K562 (cell line): Measurements from ENCODE around the gene GPRC5A. TPM values are rescaled to one million over a fixed set of nuclear protein-coding genes. Genes with fewer than 3 reads are reported as not detected.

Experiments used
- ATAC-seq: fragments of 200-7000 bp; cut with Tn5 transposase; 3 replicates; pipeline ENCODE4 v1.9.1; 2020; ENCODE audit warnings: moderate library complexity
- BruUV-seq: library from RNA; stranded (reverse); fragments of 400-500 nt; replicated peaks from 2 replicates; lab custom pipeline; 2021; lab: Mats Ljungman, UMichigan
- CTCF ChIA-PET: fragments of 300-600 bp; formaldehyde crosslinking; extraction: SDS; loops from one replicate; lab custom pipeline; 2021; ENCODE audit warnings: low intra/inter-chr PET ratio; lab: Yijun Ruan, JAX
- POLR2A ChIA-PET: fragments of 300-600, 350-650 bp; sonication (Branson Sonifier 250); formaldehyde crosslinking; extraction: SDS; loops from one replicate; lab custom pipeline; 2021; ENCODE audit warnings: antibody characterized with exemption, inconsistent platforms; lab: Yijun Ruan, JAX
- DNase-seq, 4 experiments: peaks; one replicate each; pipeline versions ENCODE4 v3.0.0 to v3.0.0-alpha.2; 2011 to 2018; ENCODE audit warnings: low spot score in 3 of 4, mixed read lengths in 3 of 4; ENCODE audit errors: extremely low read depth in 1 of 4
- FAIRE-seq: peaks from 2 replicates; lab custom pipeline; 2011; peaks lifted over from hg19 to GRCh38; lab: Jason Lieb, UNC
- H2AFZ ChIP-seq: 2 replicates; pipeline ENCODE4 v1.6.0; 2011; ENCODE audit warnings: low read depth, low read length, control low read depth, inconsistent platforms
- H3K27ac ChIP-seq: fragments of 200-600 bp; 3 replicates; pipeline ENCODE4 v1.8.0; 2011; ENCODE audit warnings: low read depth, mild to moderate bottlenecking, control low read depth, inconsistent platforms, low read length, moderate library complexity, mixed read lengths; ENCODE audit errors: extremely low read depth
- H3K27me3 ChIP-seq, 2 experiments: fragments of 300-600 bp in 1 of 2; 2 replicates in 1 of 2; 3 replicates in 1 of 2; pipeline versions ENCODE4 v1.6.0 to v1.8.0; 2011; ENCODE audit warnings: inconsistent platforms in 2 of 2, low read length in 2 of 2, mild to moderate bottlenecking in 1 of 2, mixed read lengths in 1 of 2, moderate library complexity in 1 of 2; ENCODE audit not compliant: control insufficient read depth in 2 of 2, insufficient read depth in 2 of 2
- H3K36me3 ChIP-seq: fragments of 300-600 bp; 3 replicates; pipeline ENCODE4 v1.8.0; 2011; ENCODE audit warnings: mild to moderate bottlenecking, low read length, inconsistent platforms; ENCODE audit not compliant: control insufficient read depth, insufficient read depth
- H3K4me1 ChIP-seq, 2 experiments: fragments of 200-600 bp in 1 of 2; replicated peaks in 1 of 2; 2 replicates in 1 of 2; 3 replicates in 1 of 2; pipeline versions ENCODE4 v1.5.1 to v1.8.0; 2011; ENCODE audit warnings: inconsistent platforms in 2 of 2, low read length in 2 of 2, mild to moderate bottlenecking in 1 of 2, mixed read lengths in 1 of 2, moderate library complexity in 1 of 2; ENCODE audit not compliant: control insufficient read depth in 2 of 2, insufficient read depth in 2 of 2
- H3K4me2 ChIP-seq: 2 replicates; pipeline ENCODE4 v1.6.1; 2011; ENCODE audit warnings: low read length, control low read depth, inconsistent platforms, mixed read lengths; ENCODE audit not compliant: insufficient read depth
- H3K4me3 ChIP-seq: fragments of 200-600 bp; sonication (generic), shearing (Covaris generic); 2 replicates; pipeline ENCODE4 v1.5.1; 2016; ENCODE audit warnings: control low read depth, inconsistent platforms
- H3K79me2 ChIP-seq: fragments of 200-600 bp; 3 replicates; pipeline ENCODE4 v1.8.0; 2011; ENCODE audit warnings: low read length, inconsistent platforms; ENCODE audit not compliant: control insufficient read depth, insufficient read depth
- H3K9ac ChIP-seq, 2 experiments: 2 replicates each; pipeline versions ENCODE4 v1.6.0 to v1.6.1; 2011; ENCODE audit warnings: low read depth in 2 of 2, low read length in 2 of 2, control low read depth in 1 of 2, inconsistent platforms in 1 of 2, mild to moderate bottlenecking in 1 of 2, mixed read lengths in 1 of 2; ENCODE audit not compliant: insufficient read depth in 1 of 2
- H3K9me1 ChIP-seq: one replicate; pipeline ENCODE4 v1.6.0; 2011; ENCODE audit warnings: inconsistent platforms, mild to moderate bottlenecking, low read length, moderate library complexity; ENCODE audit not compliant: control insufficient read depth, insufficient read depth
- H3K9me3 ChIP-seq: replicated peaks from 2 replicates; pipeline ENCODE4 v1.5.1; 2011; ENCODE audit warnings: low read depth, low read length, inconsistent platforms; ENCODE audit not compliant: control insufficient read depth, insufficient read depth
- H4K20me1 ChIP-seq: replicated peaks from 2 replicates; pipeline ENCODE4 v1.6.1; 2011; ENCODE audit warnings: low read length, inconsistent platforms, mixed read lengths; ENCODE audit not compliant: control insufficient read depth, insufficient read depth
- CHCHD3 ChIP-seq: fragments of 250-450 bp; sonication (Bioruptor Pico); IDR thresholded peaks from 2 replicates; pipeline ENCODE4 v2.1.2; 2022; ENCODE audit warnings: mild to moderate bottlenecking
- ETV1 ChIP-seq: fragments of 450-650 bp; conservative IDR thresholded peaks from 2 replicates; pipeline ENCODE4 v1.6.1; 2016; ENCODE audit warnings: missing genetic modification characterization, control low read depth, low read depth, missing compliant biosample characterization
- FOXJ2 ChIP-seq: fragments of 200-800 bp; sonication (Bioruptor generic); IDR thresholded peaks from 2 replicates; pipeline ENCODE4 v1.6.1; 2016; ENCODE audit warnings: missing genetic modification characterization, missing compliant biosample characterization
- GTF2E2 ChIP-seq: fragments of 200-800 bp; sonication (Bioruptor generic); IDR thresholded peaks from 2 replicates; pipeline ENCODE4 v1.6.1; 2016; ENCODE audit warnings: missing genetic modification characterization, missing compliant biosample characterization
- HMGN3 ChIP-seq: IDR thresholded peaks from 2 replicates; pipeline ENCODE4 v1.6.1; 2011; ENCODE audit warnings: borderline replicate concordance, low read depth, mild to moderate bottlenecking, mixed read lengths, low read length; ENCODE audit not compliant: insufficient read length; ENCODE audit errors: extremely low read depth
- SAFB2 ChIP-seq: fragments of 200-400 bp; formaldehyde crosslinking; IDR thresholded peaks from 2 replicates; pipeline ENCODE4 v1.6.1; 2018; ENCODE audit warnings: borderline replicate concordance, low read length, low read depth, moderate library complexity; ENCODE audit not compliant: severe bottlenecking
- ZBTB17 ChIP-seq: fragments of 450-650 bp; formaldehyde crosslinking; IDR thresholded peaks from 2 replicates; pipeline ENCODE4 v1.4.0; 2020; ENCODE audit warnings: mild to moderate bottlenecking
- ZC3H8 ChIP-seq: fragments of 450-650 bp; IDR thresholded peaks from 2 replicates; pipeline ENCODE4 v1.6.1; 2017
- ZNF232 ChIP-seq: sonication (generic); formaldehyde crosslinking; IDR thresholded peaks from 2 replicates; pipeline ENCODE4 v1.8.0; 2022; ENCODE audit warnings: mild to moderate bottlenecking, missing genetic modification reagents
- ZSCAN29 ChIP-seq: fragments of 450-650 bp; IDR thresholded peaks from 2 replicates; pipeline ENCODE4 v1.6.1; 2017
- WGBS: fragments of 100-300 bp; shearing (Covaris generic); methylation state at CpG from one replicate; pipeline ENCODE4 v1.1.6; 2016; ENCODE audit warnings: low coverage, mixed read lengths; ENCODE audit not compliant: insufficient coverage; ENCODE audit errors: missing lambda C conversion rate; 5-methylcytosine and 5-hydroxymethylcytosine counted together
- in situ Hi-C: fragments of 300-500 bp; cut with MboI; formaldehyde crosslinking; loops from 4 replicates; pipeline ENCODE4 v1.15.0; 2018; ENCODE audit warnings: inconsistent platforms, mixed read lengths
- intact Hi-C: fragments of 100-400 bp; cut with micrococcal nuclease; formaldehyde crosslinking; loops from 2 replicates; pipeline ENCODE4 v1.14.2; 2022
- polyA plus RNA-seq, 8 experiments: library from polyadenylated mRNA; depleted of rRNA in 4 of 8; stranded (reverse) in 5 of 8; unstranded in 3 of 8; fragments of >200 nt; fragmentation: Nextera tagmentation in 2 of 8; fragmentation: Illumina TruSeq in 1 of 8; extraction: Ambion mirVana in 2 of 8; extraction: Trizol in 1 of 8; gene quantifications; 2 replicates each; pipeline versions ENCODE4 v1.2.1 to v1.2.3, GENCODE V29; 2011 to 2014; ENCODE audit warnings: inconsistent platforms in 1 of 8, missing spikeins in 1 of 8
- total RNA-seq, 7 experiments: library from RNA; depleted of rRNA in 6 of 7; stranded (reverse); fragments of >200 nt in 6 of 7; fragmentation: Illumina TruSeq in 2 of 7; extraction: Trizol in 2 of 7; gene quantifications; 2 replicates each; pipeline versions ENCODE4 v1.2.1 to v1.2.3, GENCODE V29; 2011 to 2021; ENCODE audit warnings: low replicate concordance in 1 of 7
- TF ChIP-seq, protein P1 (sequence below): fragments of 250-450 bp; sonication (Bioruptor Pico); IDR thresholded peaks from 2 replicates; pipeline ENCODE4 v1.9.0; 2021; ENCODE audit warnings: mild to moderate bottlenecking, inconsistent platforms
- TF ChIP-seq, protein P2 (sequence below): fragments of 250-450 bp; sonication (Bioruptor Pico); IDR thresholded peaks from 2 replicates; pipeline ENCODE4 v1.8.0; 2021; ENCODE audit warnings: moderate library complexity, mild to moderate bottlenecking, inconsistent platforms
- TF ChIP-seq, protein P3 (sequence below): fragments of 250-450 bp; sonication (Bioruptor Pico); IDR thresholded peaks from 2 replicates; pipeline ENCODE4 v1.4.0; 2020; ENCODE audit warnings: borderline replicate concordance
- TF ChIP-seq, protein P4 (sequence below): fragments of 250-450 bp; sonication (Bioruptor Pico); IDR thresholded peaks from 2 replicates; pipeline ENCODE4 v1.5.0; 2020; ENCODE audit warnings: mild to moderate bottlenecking
- TF ChIP-seq, protein P5 (sequence below): sonication (generic); formaldehyde crosslinking; IDR thresholded peaks from 2 replicates; pipeline ENCODE4 v1.8.0; 2022; ENCODE audit warnings: mild to moderate bottlenecking, missing genetic modification reagents, borderline replicate concordance

The GPRC5A gene
- total and polyA plus RNA-seq, 9 of the 15 experiments (the other 6 are each of a cell fraction or from before 2014, with no cell fraction given) = 0.01 to 0.64 (median 0.08) TPM; not detected in 6

DNA sequence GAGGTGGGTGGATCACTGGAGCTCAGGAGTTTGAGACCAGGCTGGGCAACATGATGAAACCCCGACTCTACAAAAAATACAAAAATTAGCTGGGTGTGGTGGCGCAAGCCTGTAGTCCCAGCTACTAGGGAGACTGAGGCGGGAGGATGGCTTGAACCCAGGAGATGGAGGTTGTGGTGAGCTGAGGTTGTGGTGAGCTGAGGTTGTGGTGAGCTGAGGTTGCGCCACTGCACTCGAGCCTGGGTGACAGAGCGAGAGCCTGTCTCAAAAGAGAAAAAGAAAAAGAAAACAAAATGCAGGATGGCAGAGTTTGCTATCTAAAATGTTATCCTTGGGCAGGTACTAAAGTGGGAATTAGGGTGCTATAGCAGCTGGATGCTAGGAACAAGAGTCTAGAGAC is 10.8 kb upstream of the GPRC5A start:
- H3K9ac ChIP-seq = no peak overlapping the region
- WGBS = no CpG with 5 or more reads among the region's 6 CpGs
- no peaks in the 10 kb centered on the region for H3K9me3 ChIP-seq
- no peak for FAIRE-seq
- H3K9me1 ChIP-seq = no peaks in the 10 kb centered on the region
- DNase-seq = no peak
- H4K20me1 ChIP-seq = no peaks in the 10 kb centered on the region
- TF ChIP-seq, protein P1, sequence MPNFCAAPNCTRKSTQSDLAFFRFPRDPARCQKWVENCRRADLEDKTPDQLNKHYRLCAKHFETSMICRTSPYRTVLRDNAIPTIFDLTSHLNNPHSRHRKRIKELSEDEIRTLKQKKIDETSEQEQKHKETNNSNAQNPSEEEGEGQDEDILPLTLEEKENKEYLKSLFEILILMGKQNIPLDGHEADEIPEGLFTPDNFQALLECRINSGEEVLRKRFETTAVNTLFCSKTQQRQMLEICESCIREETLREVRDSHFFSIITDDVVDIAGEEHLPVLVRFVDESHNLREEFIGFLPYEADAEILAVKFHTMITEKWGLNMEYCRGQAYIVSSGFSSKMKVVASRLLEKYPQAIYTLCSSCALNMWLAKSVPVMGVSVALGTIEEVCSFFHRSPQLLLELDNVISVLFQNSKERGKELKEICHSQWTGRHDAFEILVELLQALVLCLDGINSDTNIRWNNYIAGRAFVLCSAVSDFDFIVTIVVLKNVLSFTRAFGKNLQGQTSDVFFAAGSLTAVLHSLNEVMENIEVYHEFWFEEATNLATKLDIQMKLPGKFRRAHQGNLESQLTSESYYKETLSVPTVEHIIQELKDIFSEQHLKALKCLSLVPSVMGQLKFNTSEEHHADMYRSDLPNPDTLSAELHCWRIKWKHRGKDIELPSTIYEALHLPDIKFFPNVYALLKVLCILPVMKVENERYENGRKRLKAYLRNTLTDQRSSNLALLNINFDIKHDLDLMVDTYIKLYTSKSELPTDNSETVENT (CRISPR knock-in tag) = no peak
- no peak for TF ChIP-seq GTF2E2 (tag)
- TF ChIP-seq CHCHD3 (CRISPR knock-in tag) = no peak
- no peak for TF ChIP-seq FOXJ2 (tag)
- no peak for TF ChIP-seq ZNF232 (CRISPR knock-in tag)
- TF ChIP-seq, protein P2, sequence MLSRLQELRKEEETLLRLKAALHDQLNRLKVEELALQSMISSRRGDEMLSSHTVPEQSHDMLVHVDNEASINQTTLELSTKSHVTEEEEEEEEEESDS (CRISPR knock-in tag) = no peak
- no peak for TF ChIP-seq SAFB2
- no peak for TF ChIP-seq ZSCAN29
- TF ChIP-seq ZC3H8 = no peak
- TF ChIP-seq, protein P3, sequence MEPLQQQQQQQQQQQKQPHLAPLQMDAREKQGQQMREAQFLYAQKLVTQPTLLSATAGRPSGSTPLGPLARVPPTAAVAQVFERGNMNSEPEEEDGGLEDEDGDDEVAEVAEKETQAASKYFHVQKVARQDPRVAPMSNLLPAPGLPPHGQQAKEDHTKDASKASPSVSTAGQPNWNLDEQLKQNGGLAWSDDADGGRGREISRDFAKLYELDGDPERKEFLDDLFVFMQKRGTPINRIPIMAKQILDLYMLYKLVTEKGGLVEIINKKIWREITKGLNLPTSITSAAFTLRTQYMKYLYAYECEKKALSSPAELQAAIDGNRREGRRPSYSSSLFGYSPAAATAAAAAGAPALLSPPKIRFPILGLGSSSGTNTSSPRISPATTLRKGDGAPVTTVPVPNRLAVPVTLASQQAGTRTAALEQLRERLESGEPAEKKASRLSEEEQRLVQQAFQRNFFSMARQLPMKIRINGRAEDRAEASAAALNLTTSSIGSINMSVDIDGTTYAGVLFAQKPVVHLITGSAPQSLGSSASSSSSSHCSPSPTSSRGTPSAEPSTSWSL (CRISPR knock-in tag) = no peak
- TF ChIP-seq ZBTB17 (CRISPR knock-in tag) = no peak
- TF ChIP-seq, protein P4, sequence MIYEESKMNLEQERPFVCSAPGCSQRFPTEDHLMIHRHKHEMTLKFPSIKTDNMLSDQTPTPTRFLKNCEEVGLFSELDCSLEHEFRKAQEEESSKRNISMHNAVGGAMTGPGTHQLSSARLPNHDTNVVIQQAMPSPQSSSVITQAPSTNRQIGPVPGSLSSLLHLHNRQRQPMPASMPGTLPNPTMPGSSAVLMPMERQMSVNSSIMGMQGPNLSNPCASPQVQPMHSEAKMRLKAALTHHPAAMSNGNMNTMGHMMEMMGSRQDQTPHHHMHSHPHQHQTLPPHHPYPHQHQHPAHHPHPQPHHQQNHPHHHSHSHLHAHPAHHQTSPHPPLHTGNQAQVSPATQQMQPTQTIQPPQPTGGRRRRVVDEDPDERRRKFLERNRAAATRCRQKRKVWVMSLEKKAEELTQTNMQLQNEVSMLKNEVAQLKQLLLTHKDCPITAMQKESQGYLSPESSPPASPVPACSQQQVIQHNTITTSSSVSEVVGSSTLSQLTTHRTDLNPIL (CRISPR knock-in tag) = no peak
- TF ChIP-seq, protein P5, sequence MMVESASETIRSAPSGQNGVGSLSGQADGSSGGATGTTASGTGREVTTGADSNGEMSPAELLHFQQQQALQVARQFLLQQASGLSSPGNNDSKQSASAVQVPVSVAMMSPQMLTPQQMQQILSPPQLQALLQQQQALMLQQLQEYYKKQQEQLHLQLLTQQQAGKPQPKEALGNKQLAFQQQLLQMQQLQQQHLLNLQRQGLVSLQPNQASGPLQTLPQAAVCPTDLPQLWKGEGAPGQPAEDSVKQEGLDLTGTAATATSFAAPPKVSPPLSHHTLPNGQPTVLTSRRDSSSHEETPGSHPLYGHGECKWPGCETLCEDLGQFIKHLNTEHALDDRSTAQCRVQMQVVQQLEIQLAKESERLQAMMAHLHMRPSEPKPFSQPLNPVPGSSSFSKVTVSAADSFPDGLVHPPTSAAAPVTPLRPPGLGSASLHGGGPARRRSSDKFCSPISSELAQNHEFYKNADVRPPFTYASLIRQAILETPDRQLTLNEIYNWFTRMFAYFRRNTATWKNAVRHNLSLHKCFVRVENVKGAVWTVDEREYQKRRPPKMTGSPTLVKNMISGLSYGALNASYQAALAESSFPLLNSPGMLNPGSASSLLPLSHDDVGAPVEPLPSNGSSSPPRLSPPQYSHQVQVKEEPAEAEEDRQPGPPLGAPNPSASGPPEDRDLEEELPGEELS (CRISPR knock-in tag) = no peak
- TF ChIP-seq ETV1 (tag) = no peak
- TF ChIP-seq HMGN3 = no peak
- no TSS peak for BruUV-seq
- no peak overlapping the region for H3K4me3 ChIP-seq
- no peak overlapping the region for H2AFZ ChIP-seq
- H3K27ac ChIP-seq = no peak overlapping the region
- ATAC-seq = no peak
- POLR2A ChIA-PET = interaction anchor here (0.6 to 1.4 kb wide), 4 partner anchors 34 to 390 kb away, joined by 3 to 5 read pairs (median 4); no protein-coding TSS in a partner anchor
- CTCF ChIA-PET = no interaction called here
- no peaks in the 10 kb centered on the region for H3K36me3 ChIP-seq
- H3K4me2 ChIP-seq = no peak overlapping the region
- H3K4me1 ChIP-seq = peaks cover 0 to 16% of the 10 kb centered on the region in 2 experiments; a peak in 3 of 5 replicates
- no peaks in the 10 kb centered on the region for H3K79me2 ChIP-seq
- intact Hi-C loops = no loop called here
- H3K27me3 ChIP-seq = 0 out of 5 replicates have a peak, but pooled peaks cover 0 to 5% of the 10 kb centered on the region in 2 experiments
- in situ Hi-C loops = no loop called here
